Kasumi-1 (cell line): ENCODE measurements around the gene KCNQ2.

ENCODE experiments used
- DNase-seq, 2 experiments: peaks; one replicate each; lab custom pipeline; 2025; lab: John Stamatoyannopoulos, UW

Gene KCNQ2

DNA sequence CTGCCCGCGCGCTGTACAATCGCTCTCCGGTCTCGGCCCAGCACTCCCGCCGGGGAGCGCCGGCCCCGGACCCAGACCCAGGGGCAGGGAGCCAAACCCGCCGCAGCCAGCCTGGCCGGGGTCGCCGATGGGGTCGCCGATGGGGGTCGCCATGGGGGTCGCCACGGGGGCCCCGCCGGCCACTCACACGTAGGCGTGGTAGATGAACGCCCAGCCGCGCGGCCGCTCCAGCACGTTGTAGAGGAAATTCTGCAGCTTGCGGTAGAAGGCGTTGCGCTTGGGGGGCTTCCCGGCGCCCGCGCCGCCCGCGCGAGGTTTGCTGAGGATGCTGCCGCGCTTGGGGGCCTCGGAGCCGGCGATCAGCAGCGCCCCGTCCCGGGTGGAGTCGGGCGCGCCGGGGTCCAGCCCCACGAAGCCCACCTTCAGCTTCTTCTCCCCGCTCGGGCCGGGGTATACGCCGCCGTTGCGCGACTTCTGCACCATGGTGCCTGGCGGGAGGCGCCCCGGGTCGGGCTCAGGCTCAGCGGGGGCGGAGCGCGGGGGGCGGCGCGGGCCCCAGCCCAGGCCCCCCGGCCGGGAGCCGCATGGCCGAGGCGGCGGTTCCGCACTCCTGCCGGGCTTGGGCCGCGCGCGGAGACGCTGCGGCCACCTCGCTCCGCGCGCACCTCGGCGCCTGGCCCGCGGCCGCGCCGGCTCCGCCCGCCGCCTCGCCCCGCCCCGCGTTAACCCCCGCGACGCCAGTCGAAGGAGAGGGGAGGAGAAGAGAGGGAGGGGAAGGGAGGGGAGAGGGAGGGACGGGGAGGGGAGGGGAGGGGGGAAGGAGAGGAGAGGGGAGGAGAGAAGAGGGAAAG, at the start of gene KCNQ2:
Gene KCNQ2, minus strand, starts transcription at position 675 of the 851 bp plus-strand sequence. Its CDS starts 192 bp downstream, at position 483.
- DNase-seq: no peak

DNA sequence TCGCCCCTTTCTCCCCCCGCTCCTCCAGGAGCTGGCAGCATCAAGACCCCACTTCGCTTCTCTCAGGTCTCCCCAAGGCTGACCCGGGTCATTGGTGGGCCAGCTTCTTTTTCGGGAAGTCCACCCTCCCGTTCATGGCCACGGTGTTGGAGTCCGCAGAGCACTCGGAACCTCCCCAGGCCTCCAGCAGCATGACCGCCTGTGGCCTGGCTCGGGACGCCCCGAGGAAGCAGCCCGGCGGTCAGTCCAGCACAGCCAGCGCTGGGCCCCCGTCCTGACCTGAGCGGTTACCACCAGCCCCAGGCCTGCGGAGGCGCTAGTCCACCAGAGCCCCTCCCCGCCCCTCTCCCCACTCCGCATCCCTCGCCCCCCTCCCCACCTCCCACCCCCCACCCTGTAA, 49.1 kb upstream of the KCNQ2 start:
- no peak for DNase-seq

DNA sequence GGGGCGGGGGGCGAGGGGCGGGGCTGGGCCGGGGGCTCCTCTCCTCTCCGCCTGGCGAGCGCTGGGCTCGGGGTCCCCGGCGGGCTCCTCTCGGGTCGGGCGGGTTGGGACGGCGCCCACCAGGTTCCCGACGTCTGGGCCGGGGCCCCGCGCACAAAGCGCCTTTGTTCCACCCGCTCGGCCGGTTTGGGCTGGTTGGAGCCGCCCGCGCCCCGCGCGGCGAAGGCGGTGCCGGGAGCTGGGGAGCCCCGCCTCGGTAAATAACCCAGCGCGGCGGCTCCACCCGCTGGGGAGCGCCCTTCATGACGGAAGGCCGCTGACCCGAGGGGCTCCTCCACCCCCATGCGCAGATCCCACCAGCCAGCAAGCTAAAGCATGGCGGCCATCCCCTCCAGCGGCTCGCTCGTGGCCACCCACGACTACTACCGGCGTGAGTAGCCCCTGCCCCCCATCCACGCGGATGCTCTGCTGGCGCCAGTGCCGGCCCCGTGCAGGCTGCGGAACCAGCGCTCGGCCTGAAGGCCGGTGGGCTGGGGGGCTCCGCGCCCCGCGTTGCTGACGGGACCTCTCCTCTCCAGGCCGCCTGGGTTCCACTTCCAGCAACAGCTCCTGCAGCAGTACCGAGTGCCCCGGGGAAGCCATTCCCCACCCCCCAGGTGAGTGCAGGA, 48.6 kb upstream of the KCNQ2 start:
- DNase-seq: no peak

DNA sequence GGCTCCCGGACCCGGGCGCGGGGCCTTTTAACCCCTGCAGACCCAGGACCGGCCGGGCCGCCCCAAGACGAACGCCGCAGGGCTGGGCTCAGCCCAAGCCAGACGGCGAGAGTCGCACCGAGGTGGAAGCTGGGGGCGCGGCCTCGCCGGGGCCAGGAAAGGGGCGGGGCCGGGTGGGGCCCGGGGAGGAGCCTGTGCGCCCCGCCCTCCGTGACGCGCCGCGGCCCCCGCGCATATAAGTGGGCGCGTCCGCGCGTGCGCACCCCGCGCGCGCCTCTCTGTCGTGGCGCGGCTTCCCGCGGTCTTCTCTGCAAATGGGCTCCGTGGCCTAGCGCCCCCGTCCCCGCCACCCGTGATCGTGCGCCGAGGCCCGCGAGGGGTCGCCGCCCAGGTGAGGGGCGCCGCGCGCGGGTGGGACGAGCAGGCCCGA, 48.1 kb upstream of the KCNQ2 start, which contains the start of gene PPDPF:
Gene PPDPF, plus strand, starts transcription at position 262 of the 430 bp plus-strand sequence. CDS start 544 bp downstream, outside the sequence.
- DNase-seq: peak; percentile 27 to 32

DNA sequence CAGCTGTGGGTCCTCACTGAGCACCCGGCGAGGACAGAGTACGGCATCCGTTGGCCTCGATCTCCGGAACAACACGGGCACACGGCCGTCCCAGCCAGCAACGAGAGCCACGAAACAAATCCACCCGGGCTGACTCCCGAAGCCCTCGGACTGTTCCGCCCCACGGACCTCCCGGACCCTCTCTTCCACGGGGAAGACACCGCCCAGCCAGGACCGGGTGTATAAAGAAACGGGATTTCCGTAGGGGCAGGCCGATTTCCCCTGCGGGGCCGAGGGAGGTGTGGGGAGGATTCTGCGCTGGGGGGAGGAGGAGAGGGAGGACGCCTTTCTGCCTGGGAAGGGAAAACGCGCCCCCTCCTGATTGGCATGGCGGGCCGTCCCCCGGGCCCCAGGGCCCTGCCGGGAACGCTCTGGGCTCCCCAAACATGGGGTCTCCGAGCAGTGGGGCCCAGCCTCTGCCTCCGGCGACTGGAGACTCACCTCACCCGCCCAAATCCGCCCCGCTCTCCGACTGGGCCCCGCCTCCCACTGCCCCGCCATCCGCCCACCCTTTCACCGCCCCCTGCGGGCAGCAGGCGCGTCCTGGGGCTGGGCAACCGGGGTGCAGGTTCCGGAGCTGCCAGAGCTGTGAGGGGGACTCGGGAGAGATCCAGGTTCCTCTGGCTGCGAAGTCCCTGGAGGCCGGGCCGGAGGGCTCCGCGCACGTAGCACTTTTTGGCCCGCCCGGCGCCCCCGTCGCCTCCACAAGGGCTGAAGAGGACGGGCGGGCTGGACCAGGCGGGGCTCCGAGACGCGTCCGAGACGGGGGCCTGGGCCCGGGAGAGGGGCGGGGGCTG, 47.4 kb upstream of the KCNQ2 start:
- DNase-seq: peak; percentile 11 to 32

DNA sequence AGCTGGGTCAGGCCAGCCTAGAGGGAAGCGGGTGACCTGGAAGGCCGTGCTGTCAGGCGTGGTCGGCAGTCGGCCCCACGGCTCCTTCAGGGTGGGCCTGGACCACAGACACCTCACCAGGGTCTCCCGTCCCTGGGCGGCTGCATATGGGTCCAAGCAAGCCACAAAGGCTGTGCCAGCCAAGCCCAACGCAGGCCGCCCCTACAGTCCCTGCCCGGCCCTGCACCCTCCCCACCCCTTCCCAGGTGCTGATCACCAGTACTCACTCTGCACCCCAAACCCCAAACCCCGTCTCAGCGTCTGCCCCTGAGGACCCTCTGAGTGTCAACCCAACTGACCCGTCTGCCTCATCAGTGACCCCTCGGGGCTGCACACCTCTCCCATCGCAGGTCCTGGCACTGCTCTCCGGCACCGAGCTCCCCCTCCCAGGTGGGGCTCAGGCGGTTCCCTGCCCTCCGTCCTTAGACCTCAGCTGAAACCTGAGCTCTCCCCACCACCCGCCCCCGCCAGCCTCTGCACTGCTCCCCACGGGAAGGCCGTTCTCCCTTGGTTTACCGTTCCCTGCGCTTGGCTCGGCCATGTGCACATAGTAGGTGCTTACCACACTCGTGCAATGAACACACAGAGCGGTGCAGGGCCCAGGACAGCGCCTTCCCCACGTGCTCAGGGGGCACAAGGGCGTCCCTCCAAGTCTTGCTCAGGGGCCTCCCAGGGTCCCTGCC, 46.7 kb upstream of the KCNQ2 start:
- no peak for DNase-seq

DNA sequence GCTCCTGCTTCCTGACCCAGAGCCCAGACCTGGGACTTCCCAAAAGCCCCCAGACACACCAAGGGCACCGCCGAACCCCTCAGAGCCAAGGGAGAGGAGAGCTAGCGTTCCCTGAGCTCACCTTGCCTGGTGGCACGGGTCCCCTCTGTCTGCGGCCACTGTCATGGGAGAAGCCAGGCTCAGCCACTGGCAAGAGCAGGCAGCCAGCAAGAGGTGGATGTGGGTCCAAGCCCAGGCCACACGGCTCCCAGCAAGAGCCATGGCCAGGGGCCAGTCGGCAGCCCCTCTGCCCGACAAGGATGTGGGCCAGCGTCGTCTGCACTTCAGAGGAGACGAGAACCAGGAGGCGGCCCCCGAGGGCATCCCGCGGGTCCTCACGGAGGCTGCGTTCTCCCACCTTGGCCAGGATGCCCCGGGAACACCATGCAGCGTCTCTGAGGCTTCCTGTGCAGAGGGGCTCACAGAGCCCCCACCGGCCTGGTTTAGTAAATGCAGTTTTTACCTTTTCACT, 46.0 kb upstream of the KCNQ2 start:
- no peak for DNase-seq

DNA sequence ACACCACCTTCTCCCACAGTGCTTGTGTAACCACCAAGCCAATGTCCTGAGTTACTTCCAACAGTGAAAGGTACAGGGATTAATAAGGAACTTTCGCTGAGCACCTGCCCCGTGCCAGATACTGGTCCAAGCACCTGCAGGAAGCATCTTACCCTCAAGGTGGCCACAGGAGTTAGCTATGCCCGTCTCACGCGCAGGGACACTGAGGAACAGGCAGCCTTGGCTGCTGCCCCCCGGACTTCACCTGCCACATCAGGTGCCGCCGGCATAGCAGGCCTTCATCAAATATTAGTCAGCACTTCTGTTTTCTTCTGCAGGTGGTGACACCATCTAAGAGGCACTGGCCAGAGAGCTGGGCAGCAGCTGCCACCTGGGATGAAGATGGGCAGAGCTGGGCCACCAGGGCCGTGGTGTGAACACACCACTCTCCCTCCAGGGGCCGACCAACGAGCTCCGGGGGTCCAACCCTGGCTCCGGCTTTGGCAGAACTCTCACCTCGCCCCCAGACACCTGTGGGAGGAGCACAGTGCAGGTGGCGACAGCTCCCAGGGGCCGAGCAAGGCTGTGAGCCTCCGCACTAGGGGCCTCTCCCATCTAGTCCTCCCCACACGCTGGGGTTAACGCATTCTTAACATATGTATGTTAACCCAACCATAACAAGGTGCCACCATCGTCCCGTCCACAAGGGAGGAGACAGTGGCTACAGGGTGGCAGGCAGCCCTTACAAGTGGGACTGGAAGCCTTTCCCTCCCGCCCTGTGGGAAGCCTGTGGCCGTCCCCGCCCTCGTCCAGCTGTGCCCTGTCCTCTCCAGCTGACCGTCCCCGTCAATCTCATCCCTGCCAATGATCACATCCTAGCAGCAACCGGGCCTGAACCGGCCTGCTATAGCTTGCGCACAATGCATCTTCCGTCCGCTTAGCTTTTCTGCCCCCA, 45.2 kb upstream of the KCNQ2 start:
- DNase-seq: no peak

DNA sequence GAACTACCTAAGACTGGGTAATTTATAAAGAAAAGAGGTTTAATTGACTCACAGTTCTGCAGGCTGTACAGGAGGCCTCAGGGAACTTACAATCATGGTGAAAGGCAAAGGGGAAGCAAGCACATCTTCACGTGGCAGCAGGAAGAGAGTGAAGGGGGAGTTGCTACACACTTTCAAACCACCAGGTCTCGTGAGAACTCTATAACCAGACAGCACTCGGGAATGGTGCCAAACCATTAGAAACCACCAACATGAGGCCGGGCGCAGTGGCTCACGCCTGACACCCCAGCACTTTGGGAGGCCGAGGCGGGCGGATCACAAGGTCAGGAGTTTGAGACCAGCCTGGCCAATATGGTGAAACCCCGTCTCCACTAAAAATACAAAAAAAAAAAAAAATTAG, 42.1 kb upstream of the KCNQ2 start:
- peak in 1 of 2 experiments; percentile 36 for DNase-seq

DNA sequence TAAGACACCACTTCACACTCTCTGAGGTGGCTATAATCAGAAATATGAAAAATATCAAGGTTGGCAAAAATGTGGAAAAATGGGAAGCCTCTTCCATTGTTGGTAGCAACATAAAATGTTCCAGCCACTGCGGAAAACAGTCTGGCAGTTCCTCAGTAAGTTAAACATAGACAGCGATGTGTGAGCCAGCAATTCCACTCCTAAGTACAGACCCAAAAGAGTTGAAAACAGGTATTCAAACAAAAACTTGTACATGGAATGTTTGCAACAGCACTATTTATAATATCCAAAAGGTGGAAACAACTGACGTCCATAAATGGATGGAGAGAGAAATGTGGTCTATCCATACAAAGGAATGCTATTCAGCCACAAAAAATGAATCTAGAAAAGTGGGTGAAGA, 40.8 kb upstream of the KCNQ2 start:
- DNase-seq: no peak

DNA sequence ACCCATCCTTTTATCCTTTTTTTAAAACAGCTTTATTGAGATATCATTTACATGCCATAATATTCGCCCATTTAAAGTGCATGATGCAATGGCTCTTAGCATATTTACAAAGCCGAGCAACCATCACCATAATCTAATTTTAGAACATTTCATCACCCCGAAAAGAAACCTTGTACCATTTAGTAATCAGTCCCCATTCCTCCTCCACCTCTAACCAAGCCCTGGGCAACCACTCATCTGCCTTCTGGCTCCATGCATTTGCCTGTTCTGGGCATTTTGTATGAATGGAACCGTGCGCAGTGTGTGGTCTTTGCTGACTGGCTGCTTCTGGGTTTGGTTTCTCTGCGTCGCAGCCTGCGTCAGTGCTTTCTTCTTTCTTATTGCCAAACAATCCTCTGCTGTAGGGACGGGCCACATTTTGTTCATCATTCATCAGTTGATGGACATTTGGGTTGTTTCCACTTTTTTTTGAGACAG, 36.7 kb upstream of the KCNQ2 start:
- no peak for DNase-seq

DNA sequence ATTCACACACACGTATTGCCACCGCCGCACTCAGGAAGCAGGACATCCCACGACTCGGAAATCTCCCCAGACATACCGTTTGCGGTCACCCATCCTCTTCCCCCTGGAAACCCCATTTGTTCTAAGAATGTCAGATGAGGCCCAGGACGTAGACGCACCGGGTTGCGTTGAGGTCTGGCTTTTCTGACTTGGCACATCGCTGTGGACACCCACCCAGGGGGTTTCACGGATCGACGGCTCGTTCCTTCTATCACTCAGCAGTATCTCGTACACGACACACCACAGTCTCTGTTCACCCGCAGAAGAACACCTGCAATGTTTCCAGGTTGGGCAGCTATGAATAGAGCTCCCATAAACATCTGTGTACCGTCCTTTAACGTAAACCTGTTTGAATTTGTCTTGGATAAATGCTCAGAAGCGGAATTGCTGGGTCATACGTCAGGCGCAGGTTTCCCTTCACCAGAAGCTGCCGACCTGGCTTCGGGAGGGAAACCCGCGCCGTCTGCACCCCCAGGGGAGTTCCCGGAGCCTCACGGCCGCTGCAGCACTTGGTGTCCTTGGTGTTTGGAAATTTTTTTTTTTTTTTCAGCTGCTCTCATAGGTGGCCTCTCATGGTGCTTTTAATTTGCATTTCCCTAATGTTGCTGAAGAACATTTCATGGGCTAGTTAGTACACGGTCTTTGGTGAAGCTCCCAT, 35.8 kb upstream of the KCNQ2 start:
- DNase-seq: peak; percentile 12 to 47

DNA sequence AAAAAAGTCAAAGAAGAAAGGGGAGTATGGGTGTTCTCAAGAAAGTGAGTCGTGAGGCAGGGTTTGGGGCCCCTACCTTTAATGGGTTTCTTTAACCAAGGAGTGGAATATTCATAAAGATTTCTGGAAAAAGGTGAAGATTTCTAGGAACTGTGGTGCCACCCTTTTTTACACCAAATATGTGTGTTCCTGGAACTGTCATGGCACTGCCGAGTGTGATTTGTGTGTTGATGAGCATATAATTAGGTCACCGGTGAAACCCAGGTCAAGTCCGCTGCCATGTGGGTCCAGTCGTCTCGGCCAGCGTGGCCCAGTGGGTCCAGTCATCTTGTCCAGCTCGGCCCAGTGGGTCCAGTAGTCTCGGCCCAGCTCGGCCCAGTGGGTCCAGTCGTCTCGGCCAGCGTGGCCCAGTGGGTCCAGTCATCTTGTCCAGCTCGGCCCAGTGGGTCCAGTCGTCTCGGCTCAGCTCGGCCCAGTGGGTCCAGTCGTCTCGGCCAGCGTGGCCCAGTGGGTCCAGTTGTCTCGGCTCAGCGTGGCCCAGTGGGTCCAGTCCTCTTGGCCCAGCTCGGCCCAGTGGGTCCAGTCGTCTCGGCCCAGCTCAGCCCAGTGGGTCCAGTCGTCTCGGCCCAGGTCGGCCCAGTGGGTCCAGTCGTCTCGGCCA, 34.8 kb upstream of the KCNQ2 start:
- DNase-seq: no peak

DNA sequence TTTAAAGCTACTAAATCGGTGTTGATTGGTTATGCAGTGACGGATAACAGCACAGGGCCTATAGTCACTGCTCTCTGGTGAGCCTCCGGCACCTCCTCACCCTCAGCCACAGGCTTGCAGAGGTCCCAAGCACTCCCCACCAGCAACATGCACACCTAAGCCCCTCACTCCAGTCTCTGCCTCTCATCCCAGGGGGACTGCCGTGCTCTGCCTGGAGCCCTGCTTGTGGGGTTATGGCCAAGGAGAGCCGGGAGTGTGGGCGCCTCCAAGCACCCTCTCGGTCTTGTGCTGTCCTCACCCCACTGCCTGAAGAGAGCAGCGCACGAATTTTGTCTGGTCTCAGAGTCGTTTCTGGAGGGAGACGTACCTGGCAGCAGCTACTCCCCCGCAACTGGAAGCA, 33.3 kb upstream of the KCNQ2 start:
- DNase-seq: no peak

DNA sequence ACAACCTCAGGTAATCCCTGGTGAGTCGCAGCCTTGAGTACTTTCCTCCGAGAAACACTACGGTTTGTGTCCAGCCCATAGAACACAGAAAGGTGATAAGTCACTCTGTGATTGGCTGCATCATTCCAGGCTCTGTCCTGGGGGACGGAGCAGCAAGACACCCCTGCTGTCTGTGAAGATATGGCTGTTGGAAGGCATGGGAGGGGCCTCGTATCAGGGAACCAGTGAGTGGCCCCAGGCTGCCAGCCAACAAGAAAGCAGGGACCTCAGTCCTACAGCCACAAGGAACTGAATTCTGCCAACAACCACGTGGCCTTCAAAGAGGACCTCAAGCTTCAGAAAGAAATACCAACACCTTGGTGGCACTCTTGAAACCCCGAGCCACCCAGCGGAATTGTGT, 32.8 kb upstream of the KCNQ2 start:
- no peak for DNase-seq

DNA sequence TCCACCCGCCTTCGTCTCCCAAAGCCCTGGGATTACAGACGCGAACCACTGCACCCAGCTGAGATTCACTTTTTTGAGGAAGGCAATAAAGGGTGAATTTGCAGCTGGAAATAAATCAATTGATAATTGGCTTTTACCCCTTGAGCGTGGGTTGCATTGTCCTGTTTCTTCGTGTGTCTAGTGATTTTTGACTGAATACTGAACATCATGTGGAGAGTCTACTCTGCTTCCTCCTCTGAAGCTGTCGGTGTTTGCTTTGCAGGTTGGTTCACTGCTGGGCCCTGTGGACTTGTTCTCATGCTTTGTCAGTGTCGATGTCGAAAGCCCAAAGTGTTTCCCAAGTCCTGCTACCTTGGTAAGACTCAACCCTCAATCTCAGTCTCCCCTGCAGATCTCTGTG, 32.2 kb upstream of the KCNQ2 start:
- no peak for DNase-seq

DNA sequence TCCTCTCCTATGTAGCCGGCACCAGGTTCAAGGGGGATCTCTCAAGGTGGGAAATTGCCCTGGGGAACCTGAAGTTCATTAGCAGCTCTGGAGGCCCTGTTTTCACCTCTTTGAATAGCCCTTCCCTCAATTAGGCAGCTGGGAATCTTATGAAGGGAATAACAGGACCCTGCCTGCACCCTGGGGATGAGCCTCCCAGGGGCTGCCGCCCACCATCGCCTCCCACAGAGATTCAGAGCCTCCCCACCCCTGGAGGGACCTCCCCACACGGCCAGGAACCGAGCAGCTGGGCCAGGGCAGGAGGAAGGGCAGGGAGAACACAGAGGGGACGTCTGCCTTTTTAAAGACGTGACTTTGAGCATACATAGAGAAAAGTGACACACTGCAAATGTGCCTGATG, 31.1 kb upstream of the KCNQ2 start:
- no peak for DNase-seq

DNA sequence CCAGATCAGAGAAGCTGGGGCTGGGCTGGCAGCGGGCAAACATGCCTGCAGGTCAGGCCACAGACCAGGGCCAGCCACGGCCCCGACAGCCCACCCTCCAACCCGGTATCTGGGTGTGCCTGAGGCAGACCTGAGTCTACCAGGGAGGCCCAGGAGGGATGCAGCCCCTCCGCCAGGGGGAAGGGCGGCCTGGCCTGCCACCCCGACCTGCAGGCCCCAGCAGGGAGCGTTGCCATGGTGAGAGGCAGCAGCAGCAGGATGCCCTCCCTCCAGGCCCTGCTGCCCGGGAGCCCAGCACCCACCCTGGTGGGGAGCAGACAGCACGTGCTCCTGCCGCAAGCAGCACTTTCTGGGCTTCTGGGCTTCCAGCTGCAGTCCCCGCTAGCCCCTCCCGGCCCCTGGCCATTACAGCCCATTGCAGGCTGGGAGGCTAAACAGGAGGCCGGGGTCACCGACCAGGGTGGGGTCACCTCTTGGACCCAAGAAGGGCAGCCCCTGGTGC, 30.3 kb upstream of the KCNQ2 start:
- DNase-seq: no peak
